ENCODE data around the gene TNKS1BP1. TPM values are rescaled to one million over a fixed set of nuclear protein-coding genes. Genes with fewer than 3 reads are reported as not detected.

The TNKS1BP1 gene
- total and polyA plus RNA-seq, 9 of the 15 experiments (the other 6 are each of a cell fraction or from before 2014, with no cell fraction given), result 1.1 to 47.2 (median 10.9) TPM

- TF ChIP-seq, protein P1, sequence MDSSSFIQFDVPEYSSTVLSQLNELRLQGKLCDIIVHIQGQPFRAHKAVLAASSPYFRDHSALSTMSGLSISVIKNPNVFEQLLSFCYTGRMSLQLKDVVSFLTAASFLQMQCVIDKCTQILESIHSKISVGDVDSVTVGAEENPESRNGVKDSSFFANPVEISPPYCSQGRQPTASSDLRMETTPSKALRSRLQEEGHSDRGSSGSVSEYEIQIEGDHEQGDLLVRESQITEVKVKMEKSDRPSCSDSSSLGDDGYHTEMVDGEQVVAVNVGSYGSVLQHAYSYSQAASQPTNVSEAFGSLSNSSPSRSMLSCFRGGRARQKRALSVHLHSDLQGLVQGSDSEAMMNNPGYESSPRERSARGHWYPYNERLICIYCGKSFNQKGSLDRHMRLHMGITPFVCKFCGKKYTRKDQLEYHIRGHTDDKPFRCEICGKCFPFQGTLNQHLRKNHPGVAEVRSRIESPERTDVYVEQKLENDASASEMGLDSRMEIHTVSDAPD (CRISPR knock-in tag; IDR thresholded peaks at IDR 0.05), result no peak
- TF ChIP-seq HNRNPLL (IDR thresholded peaks at IDR 0.05; ENCODE audit: low read depth, low read length, poor library complexity, severe bottlenecking) (peak; percentile 89), ZNF23 (CRISPR knock-in tag; IDR thresholded peaks at IDR 0.05) (no peak), NR1H2 (CRISPR knock-in tag; IDR thresholded peaks at IDR 0.05) (no peak), ARID1B (IDR thresholded peaks at IDR 0.05) (peak; percentile 28; the same call in 1 of the 2 replicates)
- TF ChIP-seq, protein P2, sequence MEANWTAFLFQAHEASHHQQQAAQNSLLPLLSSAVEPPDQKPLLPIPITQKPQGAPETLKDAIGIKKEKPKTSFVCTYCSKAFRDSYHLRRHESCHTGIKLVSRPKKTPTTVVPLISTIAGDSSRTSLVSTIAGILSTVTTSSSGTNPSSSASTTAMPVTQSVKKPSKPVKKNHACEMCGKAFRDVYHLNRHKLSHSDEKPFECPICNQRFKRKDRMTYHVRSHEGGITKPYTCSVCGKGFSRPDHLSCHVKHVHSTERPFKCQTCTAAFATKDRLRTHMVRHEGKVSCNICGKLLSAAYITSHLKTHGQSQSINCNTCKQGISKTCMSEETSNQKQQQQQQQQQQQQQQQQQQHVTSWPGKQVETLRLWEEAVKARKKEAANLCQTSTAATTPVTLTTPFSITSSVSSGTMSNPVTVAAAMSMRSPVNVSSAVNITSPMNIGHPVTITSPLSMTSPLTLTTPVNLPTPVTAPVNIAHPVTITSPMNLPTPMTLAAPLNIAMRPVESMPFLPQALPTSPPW (CRISPR knock-in tag; IDR thresholded peaks at IDR 0.05), result no peak
These were observed 28.3 kb upstream of the TNKS1BP1 start (continued) for GRCh38 chr11:57353036-57353435.

Data from K562 (cell line).